NT2/D1 (cell line): ENCODE measurements around the gene RNPEP.
A peak's percentile ranks its signal among the peaks of the same experiment; 100 is the strongest.

Experiments
- DNase-seq: peaks from one replicate; pipeline ENCODE4 v3.0.0-alpha.2; 2011; ENCODE audit warnings: low read depth, low spot score
- H3K27me3 ChIP-seq: 2 replicates; pipeline ENCODE4 v1.6.0; 2011; ENCODE audit warnings: mild to moderate bottlenecking; ENCODE audit not compliant: insufficient read length, insufficient read depth
- H3K36me3 ChIP-seq: 2 replicates; pipeline ENCODE4 v1.6.1; 2011; ENCODE audit warnings: mild to moderate bottlenecking, low read length, mixed read lengths; ENCODE audit not compliant: insufficient read depth, insufficient read length
- H3K4me1 ChIP-seq: 2 replicates; pipeline ENCODE4 v1.5.1; 2011; ENCODE audit not compliant: insufficient read depth, insufficient read length
- H3K4me3 ChIP-seq: 2 replicates; pipeline ENCODE4 v1.5.1; 2011; ENCODE audit warnings: low read depth; ENCODE audit not compliant: insufficient read length
- H3K9ac ChIP-seq: 2 replicates; pipeline ENCODE4 v1.6.0; 2011; ENCODE audit warnings: low read depth; ENCODE audit not compliant: insufficient read length
- H3K9me3 ChIP-seq: 2 replicates; pipeline ENCODE4 v1.5.1; 2011; ENCODE audit warnings: mild to moderate bottlenecking, low read length; ENCODE audit not compliant: insufficient read depth
- SUZ12 ChIP-seq: IDR thresholded peaks from 2 replicates; pipeline ENCODE4 v1.6.1; 2011; ENCODE audit not compliant: insufficient read length, insufficient read depth; ENCODE audit errors: extremely low read depth
- YY1 ChIP-seq: IDR thresholded peaks from 2 replicates; pipeline ENCODE4 v1.6.1; 2011; ENCODE audit not compliant: insufficient read length, insufficient read depth
- ZNF274 ChIP-seq: IDR thresholded peaks from 2 replicates; pipeline ENCODE4 v1.6.1; 2011; ENCODE audit warnings: mild to moderate bottlenecking, low read depth, low read length

RNPEP gene

DNA sequence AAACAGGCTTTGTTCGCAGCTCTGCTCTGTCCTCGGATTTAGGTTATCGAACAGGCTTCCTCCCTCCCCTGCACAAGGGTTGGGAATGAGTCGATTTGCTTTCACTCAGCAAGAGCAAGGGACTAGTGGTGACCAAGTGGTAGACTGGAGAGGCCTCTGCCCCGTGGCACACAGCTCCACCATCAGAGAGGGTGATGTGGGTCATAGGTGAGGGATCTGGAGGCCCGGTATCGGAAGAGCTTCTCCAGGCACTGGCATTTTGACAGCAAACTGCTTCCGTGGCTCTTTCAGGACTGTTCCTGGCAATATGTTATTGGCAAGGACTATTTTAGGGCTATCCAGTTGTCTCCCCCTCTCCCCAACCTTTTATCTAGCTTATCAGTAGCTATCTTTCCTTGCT is 24.9 kb downstream of the RNPEP start:
- H3K9ac ChIP-seq = peak overlapping the region; percentile 53
- no peak overlapping the region for H3K4me3 ChIP-seq
- H3K27me3 ChIP-seq = no peaks in the 10 kb centered on the region
- no peak for DNase-seq
- TF ChIP-seq ZNF274 (no peak), YY1 (no peak), SUZ12 (no peak)
- H3K9me3 ChIP-seq = no peaks in the 10 kb centered on the region
- peaks cover 34% of the 10 kb centered on the region for H3K4me1 ChIP-seq
- H3K36me3 ChIP-seq = peaks cover 48% of the 10 kb centered on the region

DNA sequence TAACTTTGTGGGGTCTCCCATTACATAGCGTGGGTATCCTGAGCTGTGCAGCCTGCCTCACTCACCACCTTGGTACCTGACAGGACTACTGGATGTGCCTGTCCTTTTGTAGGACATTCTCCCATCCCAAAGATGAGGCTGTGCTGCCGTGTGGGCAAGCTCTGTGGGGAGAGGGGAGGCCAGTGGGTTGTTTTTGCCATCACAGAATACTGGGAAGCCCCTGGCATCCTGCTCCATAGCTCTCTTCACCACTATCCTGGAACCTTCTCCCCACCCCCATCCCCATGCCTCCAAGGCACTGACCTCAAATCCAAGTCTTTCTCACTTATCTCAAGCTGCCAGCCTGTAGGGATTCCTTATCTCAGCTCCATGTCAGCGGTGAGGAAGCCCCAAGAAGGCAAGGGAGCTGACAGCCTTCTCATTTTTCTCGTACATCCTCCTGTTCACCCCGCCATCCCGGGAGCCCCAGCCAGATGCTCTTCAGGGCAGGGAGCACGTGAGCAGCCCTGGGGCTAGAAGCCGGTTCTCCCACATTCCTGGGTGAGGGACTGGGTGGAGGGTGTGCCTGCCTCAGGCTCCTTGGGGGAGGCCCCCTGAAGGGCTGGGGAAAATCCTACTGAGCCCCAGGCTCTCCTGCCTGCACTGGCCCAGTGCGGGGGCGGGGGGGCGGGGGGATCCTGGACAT is 25.5 kb downstream of the RNPEP start:
- Histone ChIP-seq H3K36me3 (peaks cover 48% of the 10 kb centered on the region), H3K27me3 (no peaks in the 10 kb centered on the region), H3K9me3 (no peaks in the 10 kb centered on the region), H3K4me1 (peaks cover 38% of the 10 kb centered on the region), H3K4me3 (peak overlapping the region; percentile 0), H3K9ac (peak overlapping the region; percentile 53)
- no peak for TF ChIP-seq SUZ12
- TF ChIP-seq ZNF274 = no peak
- TF ChIP-seq YY1 = no peak
- DNase-seq = no peak

DNA sequence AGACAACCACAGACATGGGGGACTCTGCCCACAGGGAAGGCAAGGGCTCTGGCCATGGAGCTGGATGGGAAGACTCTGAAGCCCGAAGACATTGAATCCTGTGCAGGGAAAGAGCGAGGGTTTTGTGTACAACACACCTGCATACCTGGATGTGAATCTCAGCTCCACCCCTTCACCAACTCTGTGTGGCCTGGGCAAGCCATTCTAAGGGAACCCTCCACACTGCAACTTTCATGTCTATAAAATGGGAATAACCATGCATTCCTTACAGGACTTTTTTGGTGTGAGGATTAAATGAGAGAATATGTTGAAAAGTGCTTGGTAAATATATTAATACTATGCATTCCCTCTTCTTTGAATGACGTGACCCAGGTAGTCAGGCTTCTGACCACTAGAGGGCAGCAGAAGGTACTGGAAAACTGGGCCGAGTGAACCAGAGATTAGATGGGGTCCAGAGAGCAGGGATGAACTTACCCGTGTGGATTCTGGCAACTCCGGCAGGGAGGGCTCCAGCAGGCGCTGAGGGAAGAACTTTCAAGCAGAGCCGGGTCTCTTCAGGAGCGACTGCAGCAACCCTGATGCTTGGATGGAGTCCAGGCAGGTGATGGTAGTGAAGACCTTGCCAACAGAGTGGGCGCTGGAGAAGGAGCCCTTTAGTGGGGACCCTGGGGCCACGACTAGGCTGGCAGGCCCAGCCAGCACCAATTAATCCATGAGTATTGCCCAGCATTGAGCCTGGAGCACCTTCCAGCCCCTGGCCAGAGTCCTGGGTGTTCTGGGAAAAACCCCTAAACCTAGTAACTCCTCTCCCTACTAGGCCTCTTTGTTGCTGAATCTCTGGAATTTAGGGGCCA is 27.1 kb downstream of the RNPEP start:
- H3K36me3 ChIP-seq = peaks cover 48% of the 10 kb centered on the region
- no peaks in the 10 kb centered on the region for H3K27me3 ChIP-seq
- H3K4me3 ChIP-seq = peak overlapping the region; percentile 61
- no peaks in the 10 kb centered on the region for H3K9me3 ChIP-seq
- peak overlapping the region; percentile 82 for H3K9ac ChIP-seq
- peak; percentile 82 for DNase-seq
- peaks cover 36% of the 10 kb centered on the region for H3K4me1 ChIP-seq
- TF ChIP-seq SUZ12 (no peak), ZNF274 (no peak), YY1 (no peak)

DNA sequence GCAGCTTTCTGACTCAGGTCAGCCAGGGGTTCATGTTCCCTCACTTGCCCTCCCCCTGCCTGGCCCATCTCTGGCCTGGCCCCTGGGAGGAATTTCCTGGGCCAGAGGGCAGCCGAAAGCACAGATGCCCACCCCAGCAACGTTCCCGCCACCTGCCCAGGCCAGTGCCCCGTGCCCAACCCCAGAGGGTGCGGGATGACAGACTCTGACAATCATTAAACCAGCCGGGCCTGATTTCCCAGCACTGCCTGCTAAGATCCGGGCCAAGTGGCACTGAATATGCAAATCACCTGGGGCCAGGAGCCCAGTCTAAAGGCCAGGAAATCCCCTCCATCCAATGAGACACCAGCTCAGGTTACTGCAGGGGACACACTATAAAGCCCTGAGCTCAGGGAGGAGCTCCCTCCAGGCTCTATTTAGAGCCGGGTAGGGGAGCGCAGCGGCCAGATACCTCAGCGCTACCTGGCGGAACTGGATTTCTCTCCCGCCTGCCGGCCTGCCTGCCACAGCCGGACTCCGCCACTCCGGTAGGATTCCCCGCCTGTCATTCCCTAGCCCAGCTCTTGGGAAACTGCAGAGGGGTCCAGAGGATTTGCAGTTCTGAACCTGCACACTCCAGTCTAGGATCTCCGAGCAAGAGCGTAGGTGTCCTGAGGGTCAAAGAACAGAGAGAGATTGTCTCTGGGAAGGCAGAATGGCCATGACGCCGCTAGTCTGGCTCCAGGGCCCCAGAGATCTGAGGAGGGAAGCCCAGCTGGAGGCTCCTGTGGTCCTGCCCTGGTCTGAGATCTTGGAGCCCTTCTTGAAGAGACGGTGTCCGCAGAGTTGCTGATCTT is 27.9 kb downstream of the RNPEP start, which contains the start of gene ELF3:
TSS of gene ELF3 (plus strand) at position 408 of the 836 bp plus-strand sequence. CDS start 550 bp downstream, outside the sequence.
- Histone ChIP-seq H3K4me1 (peaks cover 30% of the 10 kb centered on the region), H3K9me3 (no peaks in the 10 kb centered on the region), H3K4me3 (peak within 1 kb of the TSS; percentile 61), H3K27me3 (no peaks in the 10 kb centered on the region), H3K9ac (peak within 1 kb of the TSS; percentile 89), H3K36me3 (peaks cover 47% of the 10 kb centered on the region)
- TF ChIP-seq ZNF274 = no peak
- no peak for TF ChIP-seq YY1
- TF ChIP-seq SUZ12 = no peak
- DNase-seq = peak; percentile 97

DNA sequence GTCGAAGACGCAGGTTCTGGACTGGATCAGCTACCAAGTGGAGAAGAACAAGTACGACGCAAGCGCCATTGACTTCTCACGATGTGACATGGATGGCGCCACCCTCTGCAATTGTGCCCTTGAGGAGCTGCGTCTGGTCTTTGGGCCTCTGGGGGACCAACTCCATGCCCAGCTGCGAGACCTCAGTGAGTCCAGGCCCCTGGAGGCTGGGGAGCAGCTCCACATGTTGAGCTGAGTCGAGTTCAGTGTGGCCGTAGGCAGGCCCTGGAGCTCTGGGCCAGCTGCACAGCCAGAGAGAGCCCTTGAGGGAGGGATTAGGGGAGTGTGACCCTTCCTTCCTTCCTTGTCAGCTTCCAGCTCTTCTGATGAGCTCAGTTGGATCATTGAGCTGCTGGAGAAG is 29.5 kb downstream of the RNPEP start:
- no peak for TF ChIP-seq SUZ12
- no peak for TF ChIP-seq YY1
- TF ChIP-seq ZNF274 = no peak
- H3K4me1 ChIP-seq = peaks cover 31% of the 10 kb centered on the region
- DNase-seq = no peak
- H3K4me3 ChIP-seq = no peak overlapping the region
- H3K36me3 ChIP-seq = peaks cover 51% of the 10 kb centered on the region
- H3K9ac ChIP-seq = peak overlapping the region; percentile 18
- no peaks in the 10 kb centered on the region for H3K9me3 ChIP-seq
- H3K27me3 ChIP-seq = no peaks in the 10 kb centered on the region

DNA sequence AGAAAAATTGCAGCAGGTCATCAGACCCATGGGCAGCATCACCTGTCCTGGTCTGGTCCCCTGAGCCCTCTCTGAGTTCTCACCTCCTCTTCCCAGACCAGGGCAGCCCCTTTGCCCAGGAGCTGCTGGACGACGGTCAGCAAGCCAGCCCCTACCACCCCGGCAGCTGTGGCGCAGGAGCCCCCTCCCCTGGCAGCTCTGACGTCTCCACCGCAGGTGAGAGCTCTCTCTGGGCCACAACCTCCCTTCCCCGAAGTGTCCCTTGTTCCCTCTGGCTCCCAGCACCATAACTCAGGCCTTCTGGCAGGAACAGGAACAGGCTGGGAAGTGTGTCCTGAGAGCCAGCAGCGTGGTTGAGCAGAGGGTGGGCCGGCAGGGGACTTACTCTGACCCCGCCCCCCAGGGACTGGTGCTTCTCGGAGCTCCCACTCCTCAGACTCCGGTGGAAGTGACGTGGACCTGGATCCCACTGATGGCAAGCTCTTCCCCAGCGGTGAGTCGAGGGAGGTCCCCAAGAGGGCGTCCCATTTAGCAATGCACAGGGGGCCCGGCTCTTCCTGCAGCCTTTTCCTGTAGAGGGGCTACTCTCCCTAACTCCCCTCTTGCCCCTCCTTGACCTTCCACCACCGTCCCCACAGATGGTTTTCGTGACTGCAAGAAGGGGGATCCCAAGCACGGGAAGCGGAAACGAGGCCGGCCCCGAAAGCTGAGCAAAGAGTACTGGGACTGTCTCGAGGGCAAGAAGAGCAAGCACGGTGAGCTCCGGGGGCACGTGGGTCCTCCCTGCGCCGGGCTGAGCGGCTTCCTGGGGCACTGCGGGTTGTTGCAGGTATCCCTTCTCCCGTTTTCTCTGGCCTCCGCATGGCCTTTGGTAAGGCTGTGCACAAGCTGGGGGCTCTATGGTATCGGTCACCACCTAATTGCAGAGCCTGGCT is 30.4 kb downstream of the RNPEP start:
- Histone ChIP-seq H3K36me3 (peaks cover 51% of the 10 kb centered on the region), H3K9ac (peak overlapping the region; percentile 53), H3K4me3 (no peak overlapping the region), H3K4me1 (peaks cover 35% of the 10 kb centered on the region), H3K27me3 (no peaks in the 10 kb centered on the region), H3K9me3 (no peaks in the 10 kb centered on the region)
- DNase-seq = no peak
- TF ChIP-seq ZNF274 = no peak
- TF ChIP-seq SUZ12 = no peak
- no peak for TF ChIP-seq YY1
